A673 (cell line): ENCODE data around the gene GLMP. TPM values are rescaled to one million over a fixed set of nuclear protein-coding genes. Genes with fewer than 3 reads are reported as not detected.

Source experiments
- BruUV-seq: library from RNA; stranded (reverse); fragments of 400-500 nt; replicated peaks from 2 replicates; lab custom pipeline; 2021; lab: Mats Ljungman, UMichigan
- CTCF ChIA-PET: fragments of 300-600 bp; sonication (Branson Sonifier 250); formaldehyde crosslinking; loops from one replicate; lab custom pipeline; 2022; ENCODE audit warnings: antibody characterized with exemption; lab: Charles Lee
- POLR2A ChIA-PET: fragments of 300-600 bp; sonication (Branson Sonifier 250); formaldehyde crosslinking; loops from one replicate; lab custom pipeline; 2022; ENCODE audit warnings: antibody characterized with exemption; ENCODE audit not compliant: low non-redundant PET; lab: Charles Lee
- DNase-seq: peaks from one replicate; pipeline ENCODE4 v3.0.0-alpha.2; 2015; ENCODE audit warnings: low spot score
- H3K27ac ChIP-seq: fragments of 200-600 bp; sonication (generic); 2 replicates; pipeline ENCODE4 v1.5.1; 2016; ENCODE audit warnings: mixed run types, low read depth, mild to moderate bottlenecking, mixed read lengths, antibody characterized with exemption, low read length; ENCODE audit not compliant: poor library complexity, severe bottlenecking
- H3K27me3 ChIP-seq: fragments of 200-600 bp; sonication (generic); replicated peaks from 2 replicates; pipeline ENCODE4 v1.6.1; 2017; ENCODE audit warnings: mixed run types, low read depth, mild to moderate bottlenecking, mixed read lengths, antibody characterized with exemption, low read length; ENCODE audit not compliant: insufficient read depth, poor library complexity
- H3K36me3 ChIP-seq: fragments of 200-600 bp; sonication (generic); 2 replicates; pipeline ENCODE4 v1.6.1; 2016; ENCODE audit warnings: mixed run types, mild to moderate bottlenecking, mixed read lengths, antibody characterized with exemption, low read length; ENCODE audit not compliant: insufficient read depth, poor library complexity, severe bottlenecking
- H3K4me1 ChIP-seq: fragments of 200-600 bp; sonication (generic); 2 replicates; pipeline ENCODE4 v1.6.1; 2017; ENCODE audit warnings: mixed run types, mild to moderate bottlenecking, mixed read lengths, antibody characterized with exemption, low read length; ENCODE audit not compliant: insufficient read depth, poor library complexity, severe bottlenecking
- H3K4me3 ChIP-seq: fragments of 200-600 bp; sonication (generic); 2 replicates; pipeline ENCODE4 v1.5.1; 2016; ENCODE audit warnings: low read depth, mixed run types, mild to moderate bottlenecking, mixed read lengths, low read length; ENCODE audit not compliant: poor library complexity, severe bottlenecking
- H3K9me3 ChIP-seq: fragments of 200-600 bp; sonication (generic); 2 replicates; pipeline ENCODE4 v1.6.1; 2016; ENCODE audit warnings: mixed run types, low read depth, mild to moderate bottlenecking, mixed read lengths, antibody characterized with exemption, low read length; ENCODE audit not compliant: poor library complexity, severe bottlenecking
- CTCF ChIP-seq: fragments of 300-800, 200-600 bp; sonication (generic); conservative IDR thresholded peaks from 2 replicates; pipeline ENCODE4 v1.5.1; 2017; ENCODE audit warnings: low read depth, mild to moderate bottlenecking, antibody characterized with exemption, low read length, moderate library complexity, mixed read lengths
- EZH2 ChIP-seq: fragments of 200-600 bp; sonication (generic); IDR thresholded peaks from 2 replicates; pipeline ENCODE4 v1.6.1; 2017; ENCODE audit warnings: borderline replicate concordance, low read depth, mild to moderate bottlenecking, mixed read lengths, antibody characterized with exemption, low read length; ENCODE audit not compliant: poor library complexity, severe bottlenecking
- intact Hi-C: fragments of 100-400 bp; cut with micrococcal nuclease; formaldehyde crosslinking; loops from one replicate; pipeline ENCODE4 v1.10.0; 2022; ENCODE audit not compliant: unreplicated experiment
- total RNA-seq: library from RNA; stranded (reverse); gene quantifications from 2 replicates; pipeline ENCODE4 v1.2.3, GENCODE V29; 2021

Gene GLMP
- total RNA-seq, 1 experiment from 2014 or later = 30.3 TPM

GRCh38 chr1:156293895-156294294 is 1.6 kb downstream of the GLMP start:
- intact Hi-C loops = no loop called here
- ChIA-PET CTCF (no interaction called here), POLR2A (no interaction called here)
- BruUV-seq = no TSS peak
- no peak overlapping the region for H3K27ac ChIP-seq
- H3K9me3 ChIP-seq = no peaks in the 10 kb centered on the region
- no peak for DNase-seq
- no peaks in the 10 kb centered on the region for H3K27me3 ChIP-seq
- peaks cover 3% of the 10 kb centered on the region for H3K36me3 ChIP-seq
- no peak for TF ChIP-seq EZH2
- TF ChIP-seq CTCF = no peak
- H3K4me1 ChIP-seq = peaks cover 6% of the 10 kb centered on the region
- no peak overlapping the region for H3K4me3 ChIP-seq

- TF ChIP-seq CTCF (no peak), EZH2 (no peak)
- H3K36me3 ChIP-seq = peaks cover 3% of the 10 kb centered on the region
- POLR2A ChIA-PET = no interaction called here
- CTCF ChIA-PET = no interaction called here
- DNase-seq = no peak
- peaks cover 6% of the 10 kb centered on the region for H3K4me1 ChIP-seq
- H3K4me3 ChIP-seq = no peak overlapping the region
- no peaks in the 10 kb centered on the region for H3K9me3 ChIP-seq
- no TSS peak for BruUV-seq
- no peaks in the 10 kb centered on the region for H3K27me3 ChIP-seq
- no peak overlapping the region for H3K27ac ChIP-seq
- intact Hi-C loops = no loop called here
Observed at GRCh38 chr1:156293098-156293434, 2.4 kb downstream of the GLMP start.

GRCh38 chr1:156291226-156292061 is 4.0 kb downstream of the GLMP start:
- TF ChIP-seq CTCF = no peak
- no peak for TF ChIP-seq EZH2
- peak; percentile 78 for DNase-seq
- Histone ChIP-seq H3K9me3 (no peaks in the 10 kb centered on the region), H3K4me1 (peaks cover 6% of the 10 kb centered on the region), H3K36me3 (peaks cover 3% of the 10 kb centered on the region), H3K27me3 (no peaks in the 10 kb centered on the region), H3K27ac (peak overlapping the region; percentile 29), H3K4me3 (peak overlapping the region; percentile 41)
- ChIA-PET POLR2A (no interaction called here), CTCF (no interaction called here)
- intact Hi-C loops = no loop called here
- no TSS peak for BruUV-seq
